HUDEP-2 (cell line): ENCODE results near the gene ISM1.

Experiments
- DNase-seq, 76 experiments: peaks; one replicate each; lab custom pipeline; 2025; ENCODE audit not compliant: unreplicated experiment in 76 of 76; lab: John Stamatoyannopoulos, UW

Gene ISM1

GRCh38 chr20:13251904-13252297 lies 30.8 kb downstream of the ISM1 start:
- no peak for DNase-seq

GRCh38 chr20:13255356-13255755 lies 34.3 kb downstream of the ISM1 start:
- no peak for DNase-seq

- DNase-seq = no peak
These were observed 35.5 kb downstream of the ISM1 start for GRCh38 chr20:13256606-13257005.

- DNase-seq = no peak
These were observed 38.8 kb downstream of the ISM1 start for GRCh38 chr20:13259921-13260320.

GRCh38 chr20:13260650-13261279 lies 39.7 kb downstream of the ISM1 start:
- DNase-seq = no peak

- peak in 28 of 76 experiments; percentile 1 to 57 (median 8) for DNase-seq
These were observed 40.6 kb downstream of the ISM1 start for GRCh38 chr20:13261460-13262301.

- DNase-seq = no peak
These were observed 41.2 kb downstream of the ISM1 start for GRCh38 chr20:13262302-13262650.

GRCh38 chr20:13262671-13263360 lies 41.7 kb downstream of the ISM1 start:
- DNase-seq = no peak

- no peak for DNase-seq
These were observed 42.4 kb downstream of the ISM1 start for GRCh38 chr20:13263451-13263850.

- DNase-seq = no peak
These were observed 43.8 kb downstream of the ISM1 start for GRCh38 chr20:13264907-13265306.

GRCh38 chr20:13265941-13266340 lies 44.9 kb downstream of the ISM1 start:
- DNase-seq = no peak

GRCh38 chr20:13267231-13267630 lies 46.2 kb downstream of the ISM1 start:
- DNase-seq = no peak

GRCh38 chr20:13268953-13269352 lies 47.9 kb downstream of the ISM1 start:
- no peak for DNase-seq

- no peak for DNase-seq
These were observed 49.1 kb downstream of the ISM1 start for GRCh38 chr20:13270211-13270610.

- no peak for DNase-seq
These were observed 50.0 kb downstream of the ISM1 start for GRCh38 chr20:13271098-13271497.

- no peak for DNase-seq
These were observed 51.2 kb downstream of the ISM1 start for GRCh38 chr20:13271977-13272975.

- DNase-seq = no peak
These were observed 53.3 kb downstream of the ISM1 start for GRCh38 chr20:13274275-13274861.

- no peak for DNase-seq
These were observed 56.0 kb downstream of the ISM1 start for GRCh38 chr20:13276945-13277541.

- DNase-seq = no peak
These were observed 56.7 kb downstream of the ISM1 start for GRCh38 chr20:13277663-13278295.
